GM12801 (cell line): ENCODE measurements around the gene USP21.

Experiments
- CTCF ChIP-seq: IDR thresholded peaks from one replicate; pipeline ENCODE4 v1.5.1; 2011; ENCODE audit warnings: control low read depth; ENCODE audit not compliant: insufficient read length; ENCODE audit errors: extremely low read depth

The USP21 gene

DNA sequence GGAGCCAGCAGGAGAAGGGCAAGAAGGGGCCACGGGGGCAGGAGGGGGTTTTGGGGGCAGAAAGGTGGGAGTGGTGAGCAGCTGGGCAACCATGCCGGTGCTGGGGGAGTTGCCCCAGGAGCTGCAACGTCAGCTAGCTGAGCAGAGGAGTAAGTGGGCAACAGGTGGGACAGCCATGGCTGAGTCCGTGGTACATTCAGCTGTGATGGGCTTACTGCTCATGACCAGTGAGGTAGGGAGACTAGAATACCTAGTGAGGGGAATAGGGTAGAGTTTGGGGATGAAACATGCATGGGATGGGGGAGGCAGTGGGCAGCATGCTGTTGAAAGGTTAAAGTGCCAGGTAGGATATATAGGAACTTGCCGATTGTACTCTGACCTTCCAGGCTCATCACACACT lies 2.4 kb downstream of the USP21 start:
- TF ChIP-seq CTCF = no peak

DNA sequence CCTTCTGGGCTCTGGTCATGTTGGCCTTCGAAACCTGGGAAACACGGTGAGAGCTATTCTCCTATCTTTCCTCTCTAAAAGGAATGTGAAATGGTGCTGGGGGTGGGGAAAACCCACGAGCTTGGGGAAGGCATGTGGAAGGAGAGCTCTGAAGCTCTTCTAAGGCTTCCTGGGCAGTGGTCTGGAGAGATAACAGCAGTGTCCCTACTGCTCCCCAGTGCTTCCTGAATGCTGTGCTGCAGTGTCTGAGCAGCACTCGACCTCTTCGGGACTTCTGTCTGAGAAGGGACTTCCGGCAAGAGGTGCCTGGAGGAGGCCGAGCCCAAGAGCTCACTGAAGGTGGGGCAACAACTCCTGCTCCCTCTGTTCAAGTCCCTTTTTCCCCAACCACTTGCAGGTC lies 2.8 kb downstream of the USP21 start:
- TF ChIP-seq CTCF = no peak

GRCh38 chr1:161162806-161163205 lies 3.5 kb downstream of the USP21 start:
- no peak for TF ChIP-seq CTCF

DNA sequence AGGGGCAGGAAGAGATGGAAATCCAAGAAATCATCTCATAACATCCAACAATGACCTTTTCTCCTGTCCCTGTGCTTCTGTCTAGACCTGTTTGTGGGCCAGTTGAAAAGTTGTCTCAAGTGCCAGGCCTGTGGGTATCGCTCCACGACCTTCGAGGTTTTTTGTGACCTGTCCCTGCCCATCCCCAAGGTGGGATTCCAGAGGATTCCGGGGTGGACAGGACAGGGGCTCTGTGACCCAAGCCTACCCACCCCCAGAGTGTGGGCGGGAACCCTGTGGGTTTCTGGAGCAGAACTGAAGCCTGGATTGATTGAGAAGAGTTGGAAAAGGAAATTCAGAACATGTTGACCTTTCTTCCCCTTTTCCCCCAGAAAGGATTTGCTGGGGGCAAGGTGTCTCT lies 4.5 kb downstream of the USP21 start:
- TF ChIP-seq CTCF = no peak

GRCh38 chr1:161164901-161165610 lies 5.8 kb downstream of the USP21 start:
- TF ChIP-seq CTCF = no peak

GRCh38 chr1:161165742-161166668 lies 6.7 kb downstream of the USP21 start, which contains the start of gene PPOX:
Gene PPOX, plus strand, starts transcription at chr1:161166426. Its CDS starts 422 bp downstream, at chr1:161166848.
- no peak for TF ChIP-seq CTCF

DNA sequence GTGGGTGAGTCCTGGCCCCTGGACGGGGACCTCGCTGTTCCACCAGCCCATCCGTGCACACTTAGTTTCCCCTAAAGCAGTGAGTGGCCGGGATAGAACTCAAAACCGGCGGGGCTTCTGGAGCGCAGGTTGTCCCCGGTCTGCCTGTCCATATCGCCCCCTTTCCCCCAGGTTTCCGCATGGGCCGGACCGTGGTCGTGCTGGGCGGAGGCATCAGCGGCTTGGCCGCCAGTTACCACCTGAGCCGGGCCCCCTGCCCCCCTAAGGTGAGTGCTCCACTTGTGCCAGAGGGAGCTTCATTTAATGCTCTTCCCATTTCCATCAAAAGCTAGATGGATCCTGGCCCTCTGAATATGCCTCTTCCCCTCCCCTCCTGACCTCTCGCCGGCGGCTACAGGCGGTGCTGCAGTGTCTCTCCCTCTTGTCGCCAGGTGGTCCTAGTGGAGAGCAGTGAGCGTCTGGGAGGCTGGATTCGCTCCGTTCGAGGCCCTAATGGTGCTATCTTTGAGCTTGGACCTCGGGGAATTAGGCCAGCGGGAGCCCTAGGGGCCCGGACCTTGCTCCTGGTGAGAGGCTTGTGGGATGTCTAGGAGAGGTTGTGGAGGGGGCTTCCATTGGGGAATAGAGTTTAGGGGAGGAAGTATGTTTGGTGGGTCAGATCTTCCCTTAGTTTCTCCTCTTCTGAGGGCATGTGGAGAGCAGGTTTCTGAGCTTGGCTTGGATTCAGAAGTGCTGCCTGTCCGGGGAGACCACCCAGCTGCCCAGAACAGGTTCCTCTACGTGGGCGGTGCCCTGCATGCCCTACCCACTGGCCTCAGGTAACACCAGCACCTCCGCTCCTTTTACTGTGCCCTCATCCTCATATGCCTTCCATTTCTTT lies 7.6 kb downstream of the USP21 start:
- TF ChIP-seq CTCF = no peak
